Measurements from ENCODE around the gene SLF1. TPM values are rescaled to one million over a fixed set of nuclear protein-coding genes. Genes with fewer than 3 reads are reported as not detected.

The SLF1 gene
- total and polyA plus RNA-seq, 2 of the 8 experiments (the other 6 are each of a cell fraction or from before 2014, with no cell fraction given): 4.8 to 15.7 TPM

GRCh38 chr5:94691949-94692348 is 73.5 kb downstream of the SLF1 start:
- Histone ChIP-seq H2BK5ac (ENCODE audit: low read depth, low read length) (no peak overlapping the region), H2AFZ (ENCODE audit: low read length) (no peak overlapping the region), H3K4me2 (ENCODE audit: insufficient read depth in 1 of 2, low read depth in 2 of 2, low read length in 2 of 2) (no peak overlapping the region), H3K9ac (replicated peaks in 1 of 4; ENCODE audit: extremely low read depth in 1 of 4, low read depth in 3 of 4, low read length in 3 of 4) (no peak overlapping the region), H3K18ac (ENCODE audit: extremely low read depth, low read length) (no peak overlapping the region), H3K79me1 (ENCODE audit: low read depth, low read length) (no peaks in the 10 kb centered on the region), H4K91ac (replicated peaks; ENCODE audit: insufficient read length, low read length) (no peak overlapping the region), H2BK20ac (ENCODE audit: low read length) (no peak overlapping the region), H3K4me1 (replicated peaks in 1 of 4; ENCODE audit: control insufficient read depth in 3 of 4, insufficient read depth in 4 of 4, low read length in 3 of 4) (no peaks in the 10 kb centered on the region), H3K79me2 (ENCODE audit: control insufficient read depth in 1 of 2, insufficient read depth in 2 of 2, low read length in 2 of 2) (no peaks in the 10 kb centered on the region), H4K20me1 (replicated peaks in 1 of 2; ENCODE audit: control insufficient read depth in 1 of 2, insufficient read depth in 2 of 2, low read length in 2 of 2) (peaks cover 0 to 1% of the 10 kb centered on the region in 2 experiments), H3K9me3 (ENCODE audit: insufficient read depth in 2 of 2, low read depth in 1 of 2, low read length in 1 of 2) (no peaks in the 10 kb centered on the region), H4K5ac (ENCODE audit: insufficient read length, low read depth, low read length) (no peak overlapping the region), H3K23ac (ENCODE audit: insufficient read length) (no peak overlapping the region), H3K27me3 (replicated peaks in 1 of 4; ENCODE audit: control insufficient read depth in 3 of 4, extremely low read depth in 1 of 4, insufficient read depth in 3 of 4, low read length in 3 of 4) (peaks cover 0 to 1% (median 0%) of the 10 kb centered on the region in 4 experiments; a peak in 1 of 7 replicates), H3K14ac (ENCODE audit: insufficient read length) (no peak overlapping the region), H4K8ac (ENCODE audit: extremely low read depth, insufficient read depth, low read length) (no peak overlapping the region), H3K56ac (replicated peaks; ENCODE audit: insufficient read length, low read depth, low read length) (no peak overlapping the region), H2BK12ac (ENCODE audit: low read depth, low read length) (no peak overlapping the region), H2BK15ac (ENCODE audit: low read length) (no peak overlapping the region), H3K4me3 (ENCODE audit: extremely low read depth in 1 of 4, insufficient read depth in 2 of 4, low read depth in 3 of 4, low read length in 4 of 4) (no peak overlapping the region), H3K23me2 (ENCODE audit: low read depth, low read length) (no peaks in the 10 kb centered on the region), H2AK5ac (ENCODE audit: low read depth, low read length) (no peak overlapping the region), H3K36me3 (ENCODE audit: control insufficient read depth in 2 of 4, insufficient read depth in 4 of 4, low read length in 3 of 4) (peaks cover 0 to 44% (median 2%) of the 10 kb centered on the region in 4 experiments; a peak in 4 of 8 replicates), H3K27ac (ENCODE audit: low read depth, low read length) (no peak overlapping the region), H3K4ac (replicated peaks; ENCODE audit: insufficient read length, low read depth, low read length) (no peak overlapping the region), H2BK120ac (replicated peaks; ENCODE audit: low read depth, low read length) (no peak overlapping the region)
- no peak for FAIRE-seq
- CTCF ChIA-PET (ENCODE audit: partially characterized antibody): interaction anchor here (0.6 to 1.3 kb wide), 7 partner anchors 18 to 1113 kb away, joined by 3 to 5 read pairs (median 3); no protein-coding TSS in a partner anchor
- DNase-seq (ENCODE audit: low read depth in 1 of 2, low spot score in 2 of 2): no peak
- 72% methylated on average over 4 of the region's 4 CpGs; no CpG with 5 or more reads in 1 of the 2 experiments for WGBS, 2 experiments (ENCODE audit: extremely low coverage in 1 of 2, insufficient coverage in 1 of 2, insufficient read length in 1 of 2, insufficient replicate concordance in 2 of 2, low coverage in 1 of 2, low lambda C conversion rate in 2 of 2, missing lambda C conversion rate in 1 of 2)
- POLR2A ChIA-PET (ENCODE audit: partially characterized antibody): interaction anchor here (0.7 kb wide), 1 partner anchor 79 kb away, joined by 3 read pairs; no protein-coding TSS in a partner anchor
- no peak for TF ChIP-seq ZNF274 (IDR thresholded peaks at IDR 0.05; ENCODE audit: borderline replicate concordance, extremely low read depth, low read length)
- no peak for TF ChIP-seq SP4 (IDR thresholded peaks at IDR 0.05; ENCODE audit: low read length)
- TF ChIP-seq HDAC2 (IDR thresholded peaks at IDR 0.05; ENCODE audit: borderline replicate concordance in 1 of 2, low read depth in 2 of 2, low read length in 2 of 2): no peak
- no peak for TF ChIP-seq TCF12 (IDR thresholded peaks at IDR 0.05; ENCODE audit: low read depth, low read length)
- TF ChIP-seq POU5F1 (IDR thresholded peaks at IDR 0.05; ENCODE audit: low read depth, low read length): no peak
- TF ChIP-seq SP1 (IDR thresholded peaks at IDR 0.05; ENCODE audit: low read depth, low read length): no peak
- TF ChIP-seq SIN3A (conservative IDR thresholded peaks at IDR 0.05 in 1 of 2, IDR thresholded peaks at IDR 0.05 in 1 of 2; ENCODE audit: low read depth in 1 of 2, low read length in 2 of 2): no peak
- TF ChIP-seq ASH2L (IDR thresholded peaks at IDR 0.05; ENCODE audit: low read length): no peak
- TF ChIP-seq KDM4A (IDR thresholded peaks at IDR 0.05; ENCODE audit: low read depth, low read length, severe bottlenecking): no peak
- no peak for TF ChIP-seq JUN (IDR thresholded peaks at IDR 0.05; ENCODE audit: low read depth, low read length)
- TF ChIP-seq PHF8 (conservative IDR thresholded peaks at IDR 0.05; ENCODE audit: low read depth, low read length): no peak
- TF ChIP-seq BRCA1 (IDR thresholded peaks at IDR 0.05; ENCODE audit: low read depth, low read length): no peak
- TF ChIP-seq NRF1 (IDR thresholded peaks at IDR 0.05; ENCODE audit: low read depth, low read length): no peak
- no peak for TF ChIP-seq ATF3 (IDR thresholded peaks at IDR 0.05; ENCODE audit: insufficient read depth, low read depth, low read length)
